ENCODE measurements around the gene SOCS1. TPM values are rescaled to one million over a fixed set of nuclear protein-coding genes. Genes with fewer than 3 reads are reported as not detected.

The SOCS1 gene
- total RNA-seq, 4 donors from 2014 or later, result 1.1 to 5.5 (median 3.1) TPM

DNA sequence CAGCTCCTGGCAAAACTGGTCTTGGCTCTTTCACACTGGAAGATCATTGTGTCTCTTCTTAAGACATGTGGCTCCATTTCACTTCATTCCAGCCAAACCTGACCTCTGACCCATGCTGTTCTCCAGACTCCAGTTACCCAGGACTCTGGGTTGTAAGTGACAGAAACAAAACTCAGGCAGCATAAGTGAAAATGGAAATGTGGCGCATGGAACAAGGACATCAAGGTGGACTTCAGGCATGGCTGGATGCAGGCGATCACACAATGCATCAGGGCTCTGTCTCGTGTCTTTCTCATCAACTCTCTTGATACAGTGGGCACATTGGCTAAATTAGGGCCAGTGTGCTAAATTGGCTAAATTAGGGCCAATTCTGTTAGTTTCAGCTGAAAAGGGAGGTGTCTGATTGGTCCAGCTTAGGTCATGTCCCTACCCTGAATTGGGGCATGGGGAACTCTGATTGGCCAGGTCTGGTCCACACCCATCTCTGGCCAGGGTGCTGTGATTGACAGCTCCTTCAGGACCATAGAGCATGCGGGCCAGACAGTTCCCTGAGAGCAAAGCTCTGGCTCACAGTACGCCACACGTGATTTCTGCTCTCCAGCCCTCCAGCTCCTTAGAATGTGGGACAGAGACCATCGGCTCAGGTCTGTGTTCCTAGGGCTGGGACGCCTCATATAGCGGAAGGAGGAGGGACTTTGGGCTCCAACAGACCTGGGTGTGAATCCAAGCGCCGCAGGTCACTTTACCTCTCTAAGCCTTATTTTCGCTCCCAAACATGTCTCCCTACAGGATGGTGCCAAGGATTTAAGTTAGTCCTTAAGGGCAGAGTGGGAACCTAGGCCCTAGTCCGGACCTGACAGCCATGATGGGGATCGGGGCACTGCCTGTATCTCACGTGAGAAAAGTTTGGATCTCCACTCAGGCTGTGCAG is 17.5 kb downstream of the SOCS1 start:
- intact Hi-C loops (cut with DNase I; ENCODE audit: low total_unique reads), result no loop called here
- TF ChIP-seq CTCF (IDR thresholded peaks at IDR 0.05 in 4 of 5, conservative IDR thresholded peaks at IDR 0.05 in 1 of 5), result no peak
- no peak for TF ChIP-seq POLR2A (IDR thresholded peaks at IDR 0.05)
- DNase-seq (no peak), ATAC-seq (no peak)
- H3K4me3 ChIP-seq, result no peak overlapping the region
- H3K9me3 ChIP-seq, result no peaks in the 10 kb centered on the region
- H3K36me3 ChIP-seq, result no peaks in the 10 kb centered on the region
- in situ Hi-C loops (cut with MboI; ENCODE audit: low sequenced_read_pairs in 4 of 4), result loop anchor here in 1 of 4 donors (25.0 kb wide), 1 partner anchor 101 kb away; no protein-coding TSS in a partner anchor
- no peaks in the 10 kb centered on the region for H3K27me3 ChIP-seq
- H3K4me1 ChIP-seq, result peaks cover 8 to 9% of the 10 kb centered on the region in 2 donors
- no peak overlapping the region for H3K27ac ChIP-seq

DNA sequence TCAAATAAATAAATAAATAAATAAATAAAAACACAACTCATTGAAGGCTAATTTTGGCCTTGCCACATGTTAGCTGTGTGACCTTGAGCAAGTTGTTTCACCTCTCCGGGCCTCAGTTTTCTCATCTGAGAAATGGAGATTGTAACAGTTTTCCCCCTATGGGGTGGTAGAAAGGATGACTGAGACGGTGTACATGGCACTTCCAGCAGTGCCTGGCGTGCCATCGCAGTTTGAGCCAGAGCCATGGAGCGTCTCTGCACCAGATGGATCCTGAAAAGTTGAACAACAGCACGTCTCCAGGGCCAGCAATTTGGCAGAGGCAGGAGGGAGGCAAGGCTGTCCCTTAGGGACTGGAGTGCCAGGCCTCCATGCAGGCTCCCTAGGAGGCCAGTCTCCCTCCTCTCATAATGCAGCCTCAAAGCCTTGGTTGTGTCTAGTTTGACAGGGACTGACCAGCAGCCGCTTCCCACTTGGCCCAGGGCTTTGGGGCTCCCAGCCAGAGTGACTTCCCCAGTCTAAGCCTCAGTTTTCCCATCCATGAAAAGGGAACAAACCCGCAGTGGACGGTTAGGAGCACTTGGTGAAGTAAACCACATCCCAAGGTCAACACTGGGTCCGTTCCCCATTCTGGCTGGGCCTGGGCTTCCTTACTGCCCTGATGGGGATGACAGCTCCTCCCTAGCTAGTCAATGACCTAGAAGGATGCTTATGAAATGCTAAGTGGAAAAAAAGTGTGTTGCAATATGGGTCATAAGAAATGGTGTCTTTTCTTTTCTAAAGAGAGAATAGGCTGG is 19.3 kb downstream of the SOCS1 start:
- TF ChIP-seq CTCF (IDR thresholded peaks at IDR 0.05 in 4 of 5, conservative IDR thresholded peaks at IDR 0.05 in 1 of 5), result no peak
- TF ChIP-seq POLR2A (IDR thresholded peaks at IDR 0.05), result no peak
- H3K4me3 ChIP-seq, result no peak overlapping the region
- H3K4me1 ChIP-seq, result peaks cover 8 to 9% of the 10 kb centered on the region in 2 donors
- intact Hi-C loops (cut with DNase I; ENCODE audit: low total_unique reads) (no loop called here), in situ Hi-C loops (cut with MboI; ENCODE audit: low sequenced_read_pairs in 4 of 4) (loop anchor here in 1 of 4 donors (25.0 kb wide), 1 partner anchor 99 kb away; no protein-coding TSS in a partner anchor)
- DNase-seq (no peak), ATAC-seq (no peak)
- H3K9me3 ChIP-seq, result no peaks in the 10 kb centered on the region
- H3K36me3 ChIP-seq, result no peaks in the 10 kb centered on the region
- H3K27ac ChIP-seq, result no peak overlapping the region
- no peaks in the 10 kb centered on the region for H3K27me3 ChIP-seq

DNA sequence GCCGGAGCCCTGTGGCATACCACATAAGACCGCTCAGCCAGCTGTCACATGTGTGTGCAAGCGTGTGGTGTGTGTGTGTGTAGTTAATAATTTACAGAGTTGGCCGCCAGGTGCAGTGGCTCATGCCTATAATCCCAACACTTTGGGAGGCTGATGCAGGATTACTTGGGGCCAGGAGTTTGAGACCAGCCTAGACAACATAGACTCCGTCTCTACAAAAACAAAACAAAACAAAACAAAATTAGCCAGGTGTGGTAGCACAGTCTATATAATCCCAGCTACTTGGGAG is 20.4 kb downstream of the SOCS1 start:
- H3K27me3 ChIP-seq, result no peaks in the 10 kb centered on the region
- no peak for ATAC-seq
- peaks cover 4% of the 10 kb centered on the region in 2 donors for H3K4me1 ChIP-seq
- no peaks in the 10 kb centered on the region for H3K36me3 ChIP-seq
- H3K27ac ChIP-seq, result no peak overlapping the region
- in situ Hi-C loops (cut with MboI; ENCODE audit: low sequenced_read_pairs in 4 of 4), result loop anchor here in 1 of 4 donors (25.0 kb wide), 1 partner anchor 98 kb away; no protein-coding TSS in a partner anchor
- no peak overlapping the region for H3K4me3 ChIP-seq
- TF ChIP-seq POLR2A (IDR thresholded peaks at IDR 0.05) (no peak), CTCF (IDR thresholded peaks at IDR 0.05 in 4 of 5, conservative IDR thresholded peaks at IDR 0.05 in 1 of 5) (no peak)
- intact Hi-C loops (cut with DNase I; ENCODE audit: low total_unique reads), result no loop called here
- no peaks in the 10 kb centered on the region for H3K9me3 ChIP-seq
- no peak for DNase-seq

DNA sequence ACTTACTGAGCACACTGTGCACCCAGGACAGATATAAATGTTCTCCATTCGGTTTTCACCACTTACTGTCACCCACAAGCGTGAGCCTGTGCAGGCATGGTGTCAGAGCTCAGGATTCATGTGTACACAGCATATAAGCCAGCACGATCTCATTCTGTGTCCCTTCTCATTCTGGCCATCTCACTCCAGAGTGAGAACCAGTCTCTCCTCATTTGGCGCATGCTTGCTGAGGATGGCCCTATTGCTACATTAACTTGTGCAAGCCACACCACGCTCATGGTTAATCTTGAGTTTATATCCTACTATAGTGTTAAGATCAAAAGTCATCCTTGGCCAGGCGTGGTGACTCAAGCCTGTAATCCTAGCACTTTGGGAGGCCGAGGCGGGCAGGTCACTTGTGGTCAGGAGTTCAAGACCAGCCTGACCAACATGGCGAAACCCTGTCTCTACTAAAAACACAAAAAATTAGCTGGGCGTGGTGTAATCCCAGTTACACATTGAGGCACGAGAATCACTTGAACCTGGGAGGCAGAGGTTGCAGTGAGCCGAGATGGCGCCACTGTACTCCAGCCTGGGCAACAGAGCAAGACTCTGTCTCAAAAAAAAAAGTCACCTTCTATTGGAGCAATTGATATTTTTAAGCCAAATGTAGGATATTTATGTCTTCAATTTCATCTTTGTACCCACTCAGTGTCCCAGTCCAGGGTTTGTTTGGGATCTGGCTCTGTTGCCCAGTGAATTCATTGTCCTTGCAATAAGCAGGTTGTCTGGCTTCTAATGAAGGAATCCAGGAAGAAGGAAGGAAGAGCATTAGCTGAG is 20.9 kb downstream of the SOCS1 start:
- Histone ChIP-seq H3K27me3 (no peaks in the 10 kb centered on the region), H3K4me1 (no peaks in the 10 kb centered on the region), H3K36me3 (no peaks in the 10 kb centered on the region), H3K9me3 (no peaks in the 10 kb centered on the region), H3K27ac (no peak overlapping the region), H3K4me3 (no peak overlapping the region)
- in situ Hi-C loops (cut with MboI; ENCODE audit: low sequenced_read_pairs in 4 of 4), result loop anchor here in 1 of 4 donors (25.0 kb wide), 1 partner anchor 98 kb away; no protein-coding TSS in a partner anchor
- intact Hi-C loops (cut with DNase I; ENCODE audit: low total_unique reads), result no loop called here
- DNase-seq, result no peak
- ATAC-seq, result no peak
- TF ChIP-seq POLR2A (IDR thresholded peaks at IDR 0.05), result no peak
- TF ChIP-seq CTCF (IDR thresholded peaks at IDR 0.05 in 4 of 5, conservative IDR thresholded peaks at IDR 0.05 in 1 of 5), result no peak
